Measurements from ENCODE around the gene ZNF813.

GRCh38 chr19:53525922-53526321, 58.4 kb downstream of the ZNF813 start:
- TF ChIP-seq ZNF274 (IDR thresholded peaks at IDR 0.05; ENCODE audit: low read depth, low read length) (no peak), SUZ12 (IDR thresholded peaks at IDR 0.05; ENCODE audit: extremely low read depth, insufficient read depth, insufficient read length) (no peak)

All from NT2/D1 (cell line).